NOMO-1 treated with DMSO at 0.1 percent for 48 hours (cell line): ENCODE results near the gene AGPAT1.
"Not testable (repeated sequence)": the region's sequence is repeated elsewhere in the genome, so short reads cannot be mapped to it uniquely, and the experiment has no call there.

Source experiments
- DNase-seq: peaks from one replicate; lab custom pipeline; 2025; ENCODE audit not compliant: unreplicated experiment; lab: John Stamatoyannopoulos, UW

Gene AGPAT1, protein sequence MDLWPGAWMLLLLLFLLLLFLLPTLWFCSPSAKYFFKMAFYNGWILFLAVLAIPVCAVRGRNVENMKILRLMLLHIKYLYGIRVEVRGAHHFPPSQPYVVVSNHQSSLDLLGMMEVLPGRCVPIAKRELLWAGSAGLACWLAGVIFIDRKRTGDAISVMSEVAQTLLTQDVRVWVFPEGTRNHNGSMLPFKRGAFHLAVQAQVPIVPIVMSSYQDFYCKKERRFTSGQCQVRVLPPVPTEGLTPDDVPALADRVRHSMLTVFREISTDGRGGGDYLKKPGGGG

GRCh38 chr6:32175711-32176475 is at the start of gene AGPAT1:
Gene AGPAT1, minus strand, starts transcription at chr6:32176084. Its CDS starts 4,588 bp downstream, at chr6:32171496.
- peak; percentile 91 for DNase-seq

- no peak for DNase-seq
Measured at GRCh38 chr6:32224696-32225095, 48.8 kb upstream of the AGPAT1 start.

DNA sequence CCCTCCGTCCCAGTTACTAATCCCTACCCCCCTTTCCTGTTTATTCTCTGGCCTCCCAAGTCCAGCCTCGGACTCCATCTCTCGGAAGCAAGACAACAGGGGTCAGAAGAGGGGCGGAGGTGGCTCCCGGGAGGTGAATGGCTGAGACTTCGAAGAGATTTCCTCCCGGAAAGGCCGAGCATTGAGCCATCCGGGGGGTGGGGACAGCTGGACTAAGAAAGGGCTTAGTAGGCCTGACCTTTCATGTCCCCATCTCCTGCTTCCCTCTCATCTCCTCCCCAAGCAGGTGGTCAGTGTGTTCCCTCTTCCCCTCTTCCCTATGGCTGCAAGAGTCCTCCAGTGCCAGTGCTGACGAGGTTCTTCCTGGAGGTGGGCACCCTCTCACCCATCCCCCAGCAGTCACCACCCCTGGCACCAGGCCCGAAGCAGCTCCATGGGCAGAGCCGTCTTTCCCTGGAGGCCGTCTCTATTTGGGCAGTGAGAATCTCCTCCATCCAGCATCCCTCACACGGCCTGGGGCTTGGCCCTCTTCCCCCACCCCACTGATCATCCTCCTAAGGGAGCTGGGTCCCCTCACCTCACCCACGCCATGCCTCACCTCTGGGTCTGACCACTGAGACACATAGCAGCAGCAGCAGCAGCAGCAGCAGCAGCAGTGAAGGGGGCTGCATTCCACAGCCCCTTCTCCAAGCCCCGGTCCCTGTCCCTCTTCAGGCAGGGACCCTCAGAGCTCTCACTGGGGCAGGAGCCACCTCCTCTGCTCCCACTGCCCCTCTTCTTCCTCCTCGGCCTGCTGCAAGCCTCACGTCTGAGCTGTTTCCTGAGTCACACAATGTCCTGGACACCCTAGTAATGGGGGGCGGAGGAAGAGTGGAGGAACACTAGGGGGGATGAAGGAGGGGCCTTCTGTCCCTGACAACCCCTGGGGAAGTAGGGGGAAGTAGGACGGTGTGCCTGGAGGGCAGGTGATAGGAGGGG is 47.7 kb upstream of the AGPAT1 start, which contains the start of gene NOTCH4:
NOTCH4 (minus strand) TSS at position 810 of the 978 bp plus-strand sequence; CDS start at position 671, 139 bp downstream.
- DNase-seq: no peak

- DNase-seq: peak; percentile 35
Measured at GRCh38 chr6:32222333-32223230, 46.7 kb upstream of the AGPAT1 start.

DNA sequence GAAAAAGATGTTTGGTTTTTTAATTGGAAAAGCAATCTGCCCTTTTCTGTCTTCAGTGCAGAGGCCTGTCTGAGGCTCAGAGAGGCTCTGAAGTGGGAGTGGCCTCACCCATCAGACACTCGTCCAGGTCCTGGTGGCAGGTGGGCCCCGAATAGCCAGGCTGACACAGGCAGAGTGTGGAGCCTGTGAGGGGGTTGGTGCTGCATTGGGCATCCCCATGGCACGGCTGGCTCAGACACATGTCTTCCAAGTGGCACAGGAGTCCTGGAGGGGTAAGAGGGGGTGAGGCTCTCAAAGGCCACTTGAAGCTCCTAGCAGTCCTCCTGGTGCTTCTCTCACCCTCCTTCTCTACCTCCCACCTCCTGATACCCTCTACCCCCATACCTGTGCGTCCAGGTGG is 44.1 kb upstream of the AGPAT1 start:
- no peak for DNase-seq

DNA sequence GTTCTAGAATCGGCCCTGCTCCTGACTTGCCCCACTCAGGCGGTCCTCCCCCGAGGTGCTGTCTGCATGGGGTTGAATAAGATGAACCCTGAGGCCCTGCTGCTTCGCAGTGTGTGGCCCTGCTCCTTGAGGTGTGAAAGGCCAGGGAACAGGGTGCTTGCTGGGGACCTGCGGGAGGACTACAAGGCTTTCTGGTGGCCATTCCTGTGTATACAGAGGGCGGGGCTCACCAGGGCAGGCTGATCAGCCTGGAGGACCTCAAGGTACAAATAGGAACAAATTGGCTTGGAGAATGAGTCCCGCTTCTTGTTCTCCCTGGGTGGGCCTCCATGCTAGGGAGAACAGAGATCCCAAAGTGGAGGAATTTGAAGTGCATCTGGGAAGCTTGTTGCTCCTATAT is 42.3 kb upstream of the AGPAT1 start:
- no peak for DNase-seq

GRCh38 chr6:32216998-32217397 is 41.1 kb upstream of the AGPAT1 start:
- no peak for DNase-seq

DNA sequence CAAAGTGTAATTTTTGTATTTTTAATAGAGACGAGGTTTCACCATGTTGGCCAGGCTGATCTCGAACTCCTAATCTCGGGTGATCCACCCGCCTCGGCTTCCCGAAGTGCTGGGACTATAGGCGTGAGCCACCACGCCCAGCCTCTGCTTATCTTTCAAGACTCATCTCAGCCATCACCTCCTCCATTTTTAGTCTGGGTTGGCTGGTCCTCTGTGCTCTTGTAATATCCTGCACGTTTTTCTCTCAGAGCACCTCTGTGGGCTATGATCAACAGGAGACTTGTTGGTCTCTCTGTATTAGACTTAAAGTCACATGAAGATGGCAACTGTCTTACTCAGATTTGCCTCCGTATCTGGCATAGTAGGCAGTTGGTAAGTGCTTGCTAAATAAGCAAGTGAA is 40.4 kb upstream of the AGPAT1 start:
- DNase-seq: no peak

DNA sequence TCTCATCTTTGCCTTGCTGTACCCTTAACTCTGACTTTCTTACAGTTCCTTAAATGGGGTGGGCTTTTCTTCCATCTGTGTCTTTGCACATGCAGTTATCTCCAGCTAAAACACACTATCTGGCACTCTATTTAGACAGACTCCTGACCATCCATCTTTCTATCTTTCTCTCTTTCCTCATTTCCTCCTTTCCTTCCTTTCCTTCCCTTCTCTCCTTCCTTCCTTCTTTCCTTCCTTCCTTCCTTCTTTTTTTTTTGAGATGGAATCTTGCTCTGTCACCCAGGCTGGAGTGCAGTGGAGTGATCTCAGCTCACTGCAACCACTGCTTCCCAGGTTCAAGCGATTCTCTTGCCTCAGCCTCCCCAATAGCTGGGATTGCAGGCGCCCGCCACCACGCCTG is 39.7 kb upstream of the AGPAT1 start:
- DNase-seq: no peak

GRCh38 chr6:32214126-32214525 is 38.2 kb upstream of the AGPAT1 start:
- peak; percentile 19 for DNase-seq

DNA sequence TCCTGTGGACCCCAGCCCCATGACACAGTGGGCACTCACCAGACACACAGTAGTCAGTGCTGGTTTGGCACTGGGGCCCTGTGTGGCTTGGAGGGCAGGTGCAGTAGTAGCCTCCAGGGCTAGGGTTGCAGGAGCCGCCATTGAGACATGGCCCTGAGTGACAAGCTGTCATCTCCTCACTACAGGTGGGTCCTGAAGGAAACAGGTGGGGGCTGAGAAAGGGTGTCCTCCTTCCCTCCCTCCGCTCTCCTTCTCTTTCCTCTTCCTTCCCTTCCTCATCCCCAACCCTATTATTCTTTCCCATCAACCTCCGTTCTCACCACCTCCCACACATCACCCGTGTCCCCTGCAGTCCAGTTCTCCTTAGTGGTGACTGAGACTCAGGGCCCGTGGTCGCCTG is 37.8 kb upstream of the AGPAT1 start:
- DNase-seq: no peak

- no peak for DNase-seq
Measured at GRCh38 chr6:32212076-32212760, 36.3 kb upstream of the AGPAT1 start.

DNA sequence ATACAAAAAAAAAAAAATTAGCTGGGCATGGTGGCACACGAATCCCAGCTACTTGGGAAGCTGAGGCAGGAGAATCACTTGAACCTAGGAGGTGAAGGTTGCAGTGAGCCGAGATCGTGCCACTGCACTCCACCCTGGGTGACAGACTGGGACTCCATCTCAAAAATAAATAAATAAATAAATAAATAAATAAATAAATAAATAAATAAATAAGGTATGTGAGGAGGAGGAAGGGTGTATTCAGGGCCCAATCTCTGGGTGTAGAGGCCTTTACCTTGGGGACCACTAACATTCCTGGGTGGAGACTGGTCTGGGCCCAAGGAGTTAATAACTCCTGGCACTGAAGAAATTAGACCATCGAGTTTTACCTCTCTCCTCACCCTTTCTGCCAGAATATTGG is 35.5 kb upstream of the AGPAT1 start:
- DNase-seq: not testable (repeated sequence)

- no peak for DNase-seq
Measured at GRCh38 chr6:32210191-32210601, 34.3 kb upstream of the AGPAT1 start.

DNA sequence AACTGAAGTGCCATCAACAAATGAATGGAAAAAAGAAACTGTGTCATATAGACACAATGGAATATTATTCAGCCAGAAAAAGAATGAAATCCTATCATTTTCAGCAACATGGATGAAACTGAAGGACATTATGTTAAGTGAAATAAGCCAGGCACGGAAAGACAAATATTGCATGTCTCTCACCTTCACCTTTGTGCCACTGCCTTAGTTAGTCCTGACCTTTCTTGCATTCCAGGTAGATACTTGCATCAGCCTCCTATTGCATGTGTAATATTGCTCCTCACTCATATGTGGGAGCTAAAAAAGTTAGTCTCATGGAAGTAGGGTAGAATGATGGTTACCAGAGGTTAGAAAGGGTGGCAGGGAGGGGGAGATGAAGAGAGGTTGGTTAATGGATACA is 33.1 kb upstream of the AGPAT1 start:
- no peak for DNase-seq

DNA sequence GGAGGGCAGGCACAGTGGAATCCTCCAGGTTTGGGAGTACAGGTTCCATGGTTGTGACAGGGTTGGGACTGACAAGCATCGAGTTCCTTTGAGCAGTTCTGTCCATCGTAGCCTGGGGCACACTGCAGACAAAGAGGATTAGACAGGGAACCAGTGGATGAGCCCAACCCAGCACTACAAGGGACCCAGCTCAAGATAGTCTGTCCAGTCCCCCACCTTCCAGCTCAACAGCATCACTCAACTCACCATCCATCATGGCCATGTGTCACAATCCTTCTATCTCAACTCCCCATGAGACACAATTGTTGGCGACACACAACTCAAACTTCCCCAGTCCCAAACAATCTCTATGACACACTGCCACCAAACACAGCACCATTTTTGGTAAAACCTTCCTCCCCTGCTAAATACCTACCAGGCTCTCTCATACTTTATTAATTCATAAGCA is 28.4 kb upstream of the AGPAT1 start:
- no peak for DNase-seq

DNA sequence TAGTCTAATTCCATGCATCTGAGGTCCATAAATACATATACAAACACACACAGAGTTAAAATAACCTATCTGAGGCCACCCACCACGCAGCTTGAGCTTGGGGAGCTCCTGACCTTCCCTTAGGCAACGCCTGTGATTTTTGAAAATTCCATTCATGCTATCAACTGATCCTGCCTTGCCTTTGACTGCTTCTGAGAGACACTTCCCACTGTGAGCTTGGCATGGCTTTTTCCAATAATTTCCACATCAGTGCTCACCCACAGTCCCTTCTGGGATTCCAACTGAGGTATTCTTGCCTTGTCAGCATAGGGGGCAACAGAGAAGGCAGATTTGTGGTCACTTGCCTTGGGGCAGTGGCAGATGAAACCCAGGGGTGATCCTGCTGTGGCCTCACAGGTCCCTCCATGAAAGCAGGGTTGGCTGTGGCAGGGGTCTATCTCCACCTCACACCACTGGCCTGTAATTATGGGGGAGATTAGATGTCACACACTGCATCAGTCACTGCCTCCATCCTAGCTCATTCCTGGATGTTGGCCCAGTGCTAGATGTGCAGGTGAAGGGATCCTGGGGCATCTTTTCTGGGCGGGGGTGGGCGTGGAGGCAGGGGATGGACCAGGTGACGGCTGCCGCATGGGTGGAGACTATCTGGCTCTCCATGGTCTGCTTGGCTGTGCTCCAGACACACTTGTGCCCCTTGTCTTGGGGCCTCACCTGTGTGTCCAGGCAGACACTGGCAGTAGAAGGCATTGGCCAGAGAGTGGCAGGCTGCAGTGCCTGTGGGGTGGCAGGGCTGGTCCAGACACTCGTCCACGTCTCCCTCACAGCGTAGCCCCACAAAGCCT is 27.8 kb upstream of the AGPAT1 start:
- DNase-seq: no peak

GRCh38 chr6:32202186-32202585 is 26.3 kb upstream of the AGPAT1 start:
- DNase-seq: no peak
